ENCODE measurements around the gene RIPK3. TPM values are rescaled to one million over a fixed set of nuclear protein-coding genes. Genes with fewer than 3 reads are reported as not detected.

Gene RIPK3
- total RNA-seq, 1 experiment from 2014 or later, result 0.35 TPM

DNA sequence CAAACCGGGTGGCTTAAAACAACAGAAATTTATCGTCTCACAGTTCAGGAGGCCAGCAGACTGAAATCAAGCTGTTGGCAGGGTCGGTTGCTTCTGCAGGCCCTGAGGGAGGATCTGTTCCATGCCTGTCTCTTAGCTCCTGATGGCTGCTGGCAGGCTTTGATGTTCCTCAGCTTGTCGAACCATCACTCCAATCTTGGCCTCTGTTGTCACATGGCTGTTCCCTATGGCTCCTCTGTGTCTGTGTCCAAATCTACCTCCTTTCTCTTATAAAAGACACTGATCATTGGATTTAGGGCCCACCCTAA lies 42.2 kb upstream of the RIPK3 start:
- Histone ChIP-seq H3K4ac (ENCODE audit: low read depth, low read length) (no peak overlapping the region), H2BK120ac (ENCODE audit: low read depth, low read length, poor library complexity, severe bottlenecking) (no peak overlapping the region), H2AFZ (ENCODE audit: low read length) (no peak overlapping the region), H3K27ac (ENCODE audit: insufficient read length, low read depth, low read length) (no peak overlapping the region), H4K20me1 (ENCODE audit: control insufficient read depth, insufficient read depth, insufficient read length) (no peaks in the 10 kb centered on the region), H2BK20ac (ENCODE audit: low read depth, low read length, poor library complexity, severe bottlenecking) (no peak overlapping the region), H4K91ac (ENCODE audit: insufficient read length, low read depth, low read length) (no peak overlapping the region), H3K56ac (ENCODE audit: insufficient read length, low read depth, low read length) (no peak overlapping the region), H3K23ac (ENCODE audit: insufficient read length, low read depth, low read length) (no peak overlapping the region), H3K4me2 (ENCODE audit: insufficient read depth, insufficient read length, low read length) (no peak overlapping the region), H4K8ac (replicated peaks; ENCODE audit: insufficient read length, low read depth, low read length) (no peak overlapping the region), H2BK12ac (ENCODE audit: insufficient read length, low read depth, low read length) (no peak overlapping the region), H3K23me2 (ENCODE audit: insufficient read length, low read depth, low read length, poor library complexity, severe bottlenecking) (no peaks in the 10 kb centered on the region), H2BK15ac (ENCODE audit: low read depth, low read length) (no peak overlapping the region), H3K9ac (ENCODE audit: extremely low read depth, insufficient read length, low read length) (no peak overlapping the region), H4K5ac (ENCODE audit: insufficient read length, low read depth, low read length) (no peak overlapping the region), H3K18ac (ENCODE audit: insufficient read length, low read depth, low read length) (no peak overlapping the region), H3K27me3 (ENCODE audit: insufficient read depth, low read length) (no peaks in the 10 kb centered on the region), H3K79me1 (ENCODE audit: insufficient read depth, low read depth, low read length, poor library complexity, severe bottlenecking) (no peaks in the 10 kb centered on the region), H3K4me1 (ENCODE audit: insufficient read depth, low read length) (peaks cover 3% of the 10 kb centered on the region), H3K9me3 (ENCODE audit: control insufficient read depth, low read depth, low read length) (no peaks in the 10 kb centered on the region), H3K79me2 (ENCODE audit: insufficient read depth, low read length) (no peaks in the 10 kb centered on the region; the same call in 1 of the 2 replicates), H3K14ac (ENCODE audit: insufficient read depth, low read length) (no peak overlapping the region), H2BK5ac (ENCODE audit: insufficient read length, low read length) (no peak overlapping the region), H3T11ph (ENCODE audit: low read length) (no peak overlapping the region), H2AK5ac (ENCODE audit: insufficient read length, low read length) (no peak overlapping the region)
- no CpG with 5 or more reads among the region's 4 CpGs for WGBS (ENCODE audit: extremely low coverage, insufficient read length, low lambda C conversion rate)
- H3K4me1 Mint-ChIP-seq, result peaks cover 20 to 29% of the 10 kb centered on the region in 2 experiments
- H3K27ac Mint-ChIP-seq, result no peak overlapping the region
- H3K27me3 Mint-ChIP-seq (ENCODE audit: low read depth), result no peaks in the 10 kb centered on the region; the same call in none of the 2 replicates
- no peak overlapping the region for H3K4me3 Mint-ChIP-seq
- no peak for DNase-seq
- no peaks in the 10 kb centered on the region for H3K9me3 Mint-ChIP-seq
- TF ChIP-seq, protein P1, sequence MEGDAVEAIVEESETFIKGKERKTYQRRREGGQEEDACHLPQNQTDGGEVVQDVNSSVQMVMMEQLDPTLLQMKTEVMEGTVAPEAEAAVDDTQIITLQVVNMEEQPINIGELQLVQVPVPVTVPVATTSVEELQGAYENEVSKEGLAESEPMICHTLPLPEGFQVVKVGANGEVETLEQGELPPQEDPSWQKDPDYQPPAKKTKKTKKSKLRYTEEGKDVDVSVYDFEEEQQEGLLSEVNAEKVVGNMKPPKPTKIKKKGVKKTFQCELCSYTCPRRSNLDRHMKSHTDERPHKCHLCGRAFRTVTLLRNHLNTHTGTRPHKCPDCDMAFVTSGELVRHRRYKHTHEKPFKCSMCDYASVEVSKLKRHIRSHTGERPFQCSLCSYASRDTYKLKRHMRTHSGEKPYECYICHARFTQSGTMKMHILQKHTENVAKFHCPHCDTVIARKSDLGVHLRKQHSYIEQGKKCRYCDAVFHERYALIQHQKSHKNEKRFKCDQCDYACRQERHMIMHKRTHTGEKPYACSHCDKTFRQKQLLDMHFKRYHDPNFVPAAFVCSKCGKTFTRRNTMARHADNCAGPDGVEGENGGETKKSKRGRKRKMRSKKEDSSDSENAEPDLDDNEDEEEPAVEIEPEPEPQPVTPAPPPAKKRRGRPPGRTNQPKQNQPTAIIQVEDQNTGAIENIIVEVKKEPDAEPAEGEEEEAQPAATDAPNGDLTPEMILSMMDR (conservative IDR thresholded peaks at IDR 0.05), result no peak
- H3K36me3 Mint-ChIP-seq (ENCODE audit: insufficient read depth in 1 of 3, low read depth in 3 of 3), result peaks cover 0 to 1% (median 0%) of the 10 kb centered on the region in 3 experiments; a peak in 4 of 7 replicates
